ENCODE data around the gene F13A1.

DNA sequence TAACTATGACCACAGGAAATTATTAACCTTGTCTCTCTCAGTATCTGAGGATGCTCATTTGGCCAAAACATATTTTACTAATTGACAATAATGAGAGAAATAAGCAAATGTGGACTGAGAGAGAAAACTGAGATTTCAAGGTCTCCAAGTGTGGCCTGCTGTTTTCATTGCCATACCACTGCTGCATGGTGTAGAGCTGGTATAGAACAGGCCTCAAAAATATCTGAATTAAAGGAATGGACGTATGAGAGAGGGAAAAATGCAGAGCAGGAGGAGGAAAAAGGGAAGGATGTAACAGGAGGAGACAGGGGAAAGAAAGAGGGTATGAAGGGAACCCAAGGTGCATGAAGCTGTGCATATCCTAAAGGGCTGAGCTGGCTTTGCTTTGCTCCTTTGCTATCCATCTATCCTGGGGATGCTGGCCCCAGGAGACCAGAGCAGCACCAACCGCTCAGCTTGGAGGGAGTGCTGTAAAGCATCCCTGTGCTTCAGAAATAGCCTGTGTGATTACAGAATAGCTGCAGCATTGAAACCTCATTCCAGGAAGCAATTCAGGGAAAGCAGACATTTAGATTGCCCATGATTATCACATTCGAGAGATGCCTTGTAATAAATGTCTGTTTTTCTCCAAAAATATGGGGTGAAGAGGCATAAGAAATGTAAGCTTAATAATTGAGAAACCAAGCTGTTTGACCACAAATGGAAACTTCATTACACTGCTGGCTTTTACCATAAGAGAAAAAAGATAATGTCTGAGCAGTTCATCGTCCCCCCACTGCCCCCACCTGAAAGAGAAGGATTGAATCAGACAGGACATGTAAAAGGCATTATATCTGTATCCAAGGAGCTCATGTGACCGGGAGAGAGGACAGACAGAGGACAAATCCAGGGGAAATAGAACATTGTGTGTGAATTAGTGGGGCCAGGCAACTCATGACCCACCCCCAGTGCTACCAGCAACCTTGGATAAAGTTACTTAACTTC is 80.6 kb downstream of the F13A1 start:
- TF ChIP-seq, protein P1, sequence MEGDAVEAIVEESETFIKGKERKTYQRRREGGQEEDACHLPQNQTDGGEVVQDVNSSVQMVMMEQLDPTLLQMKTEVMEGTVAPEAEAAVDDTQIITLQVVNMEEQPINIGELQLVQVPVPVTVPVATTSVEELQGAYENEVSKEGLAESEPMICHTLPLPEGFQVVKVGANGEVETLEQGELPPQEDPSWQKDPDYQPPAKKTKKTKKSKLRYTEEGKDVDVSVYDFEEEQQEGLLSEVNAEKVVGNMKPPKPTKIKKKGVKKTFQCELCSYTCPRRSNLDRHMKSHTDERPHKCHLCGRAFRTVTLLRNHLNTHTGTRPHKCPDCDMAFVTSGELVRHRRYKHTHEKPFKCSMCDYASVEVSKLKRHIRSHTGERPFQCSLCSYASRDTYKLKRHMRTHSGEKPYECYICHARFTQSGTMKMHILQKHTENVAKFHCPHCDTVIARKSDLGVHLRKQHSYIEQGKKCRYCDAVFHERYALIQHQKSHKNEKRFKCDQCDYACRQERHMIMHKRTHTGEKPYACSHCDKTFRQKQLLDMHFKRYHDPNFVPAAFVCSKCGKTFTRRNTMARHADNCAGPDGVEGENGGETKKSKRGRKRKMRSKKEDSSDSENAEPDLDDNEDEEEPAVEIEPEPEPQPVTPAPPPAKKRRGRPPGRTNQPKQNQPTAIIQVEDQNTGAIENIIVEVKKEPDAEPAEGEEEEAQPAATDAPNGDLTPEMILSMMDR (IDR thresholded peaks at IDR 0.05) = no peak
- TF ChIP-seq GATA3 (IDR thresholded peaks at IDR 0.05; ENCODE audit: borderline replicate concordance) (no peak), POLR2A (IDR thresholded peaks at IDR 0.05; ENCODE audit: low read length) (no peak), KDM1A (IDR thresholded peaks at IDR 0.05; ENCODE audit: low read depth) (no peak), MAZ (IDR thresholded peaks at IDR 0.05; ENCODE audit: borderline replicate concordance, low read depth, low read length) (no peak), SMC3 (IDR thresholded peaks at IDR 0.05) (no peak), MAFK (IDR thresholded peaks at IDR 0.05; ENCODE audit: partially characterized antibody) (no peak), BHLHE40 (IDR thresholded peaks at IDR 0.05; ENCODE audit: low read depth, low read length) (no peak), CEBPB (IDR thresholded peaks at IDR 0.05) (no peak), HOXB5 (CRISPR knock-in tag; IDR thresholded peaks at IDR 0.05) (no peak), CHD2 (IDR thresholded peaks at IDR 0.05; ENCODE audit: low read length, partially characterized antibody) (no peak)
- TF ChIP-seq, protein P2, sequence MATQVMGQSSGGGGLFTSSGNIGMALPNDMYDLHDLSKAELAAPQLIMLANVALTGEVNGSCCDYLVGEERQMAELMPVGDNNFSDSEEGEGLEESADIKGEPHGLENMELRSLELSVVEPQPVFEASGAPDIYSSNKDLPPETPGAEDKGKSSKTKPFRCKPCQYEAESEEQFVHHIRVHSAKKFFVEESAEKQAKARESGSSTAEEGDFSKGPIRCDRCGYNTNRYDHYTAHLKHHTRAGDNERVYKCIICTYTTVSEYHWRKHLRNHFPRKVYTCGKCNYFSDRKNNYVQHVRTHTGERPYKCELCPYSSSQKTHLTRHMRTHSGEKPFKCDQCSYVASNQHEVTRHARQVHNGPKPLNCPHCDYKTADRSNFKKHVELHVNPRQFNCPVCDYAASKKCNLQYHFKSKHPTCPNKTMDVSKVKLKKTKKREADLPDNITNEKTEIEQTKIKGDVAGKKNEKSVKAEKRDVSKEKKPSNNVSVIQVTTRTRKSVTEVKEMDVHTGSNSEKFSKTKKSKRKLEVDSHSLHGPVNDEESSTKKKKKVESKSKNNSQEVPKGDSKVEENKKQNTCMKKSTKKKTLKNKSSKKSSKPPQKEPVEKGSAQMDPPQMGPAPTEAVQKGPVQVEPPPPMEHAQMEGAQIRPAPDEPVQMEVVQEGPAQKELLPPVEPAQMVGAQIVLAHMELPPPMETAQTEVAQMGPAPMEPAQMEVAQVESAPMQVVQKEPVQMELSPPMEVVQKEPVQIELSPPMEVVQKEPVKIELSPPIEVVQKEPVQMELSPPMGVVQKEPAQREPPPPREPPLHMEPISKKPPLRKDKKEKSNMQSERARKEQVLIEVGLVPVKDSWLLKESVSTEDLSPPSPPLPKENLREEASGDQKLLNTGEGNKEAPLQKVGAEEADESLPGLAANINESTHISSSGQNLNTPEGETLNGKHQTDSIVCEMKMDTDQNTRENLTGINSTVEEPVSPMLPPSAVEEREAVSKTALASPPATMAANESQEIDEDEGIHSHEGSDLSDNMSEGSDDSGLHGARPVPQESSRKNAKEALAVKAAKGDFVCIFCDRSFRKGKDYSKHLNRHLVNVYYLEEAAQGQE (IDR thresholded peaks at IDR 0.05) = no peak
- TF ChIP-seq, protein P3, sequence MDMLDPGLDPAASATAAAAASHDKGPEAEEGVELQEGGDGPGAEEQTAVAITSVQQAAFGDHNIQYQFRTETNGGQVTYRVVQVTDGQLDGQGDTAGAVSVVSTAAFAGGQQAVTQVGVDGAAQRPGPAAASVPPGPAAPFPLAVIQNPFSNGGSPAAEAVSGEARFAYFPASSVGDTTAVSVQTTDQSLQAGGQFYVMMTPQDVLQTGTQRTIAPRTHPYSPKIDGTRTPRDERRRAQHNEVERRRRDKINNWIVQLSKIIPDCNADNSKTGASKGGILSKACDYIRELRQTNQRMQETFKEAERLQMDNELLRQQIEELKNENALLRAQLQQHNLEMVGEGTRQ (IDR thresholded peaks at IDR 0.05) = no peak
- TF ChIP-seq, protein P4, sequence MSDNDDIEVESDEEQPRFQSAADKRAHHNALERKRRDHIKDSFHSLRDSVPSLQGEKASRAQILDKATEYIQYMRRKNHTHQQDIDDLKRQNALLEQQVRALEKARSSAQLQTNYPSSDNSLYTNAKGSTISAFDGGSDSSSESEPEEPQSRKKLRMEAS (IDR thresholded peaks at IDR 0.05) = no peak
